NCI-H2107 treated with DMSO at 0.1 percent for 48 hours (cell line): ENCODE measurements around the gene TBC1D3E.
"Not testable (repeated sequence)": the region's sequence is repeated elsewhere in the genome, so short reads cannot be mapped to it uniquely, and the experiment has no call there.

Experiments
- DNase-seq: peaks from one replicate; lab custom pipeline; 2025; ENCODE audit not compliant: unreplicated experiment; lab: John Stamatoyannopoulos, UW

TBC1D3E gene

DNA sequence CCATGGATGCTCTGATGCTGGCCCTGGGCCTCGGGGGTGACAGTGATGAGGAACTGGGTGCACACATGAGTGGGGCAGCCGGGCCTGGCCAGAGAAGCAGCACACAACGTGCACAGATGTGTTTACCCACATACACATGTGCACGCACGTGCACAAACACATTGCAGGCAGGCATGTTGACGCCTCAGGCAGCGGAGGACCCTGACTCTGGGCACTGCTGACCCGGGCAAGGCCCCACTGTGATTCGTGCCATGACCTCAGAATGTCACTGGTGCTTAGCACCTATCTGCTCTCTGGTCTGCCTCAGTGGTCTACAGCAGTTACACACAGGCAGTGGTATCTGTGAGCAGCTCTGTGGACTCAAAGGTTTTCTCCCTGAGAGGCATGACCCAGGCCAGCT lies at the start of gene TBC1D3E:
Gene TBC1D3E (plus strand): TSS at position 301 of the 400 bp plus-strand sequence. CDS start 1,545 bp downstream, outside the sequence.
- not testable (repeated sequence) for DNase-seq

DNA sequence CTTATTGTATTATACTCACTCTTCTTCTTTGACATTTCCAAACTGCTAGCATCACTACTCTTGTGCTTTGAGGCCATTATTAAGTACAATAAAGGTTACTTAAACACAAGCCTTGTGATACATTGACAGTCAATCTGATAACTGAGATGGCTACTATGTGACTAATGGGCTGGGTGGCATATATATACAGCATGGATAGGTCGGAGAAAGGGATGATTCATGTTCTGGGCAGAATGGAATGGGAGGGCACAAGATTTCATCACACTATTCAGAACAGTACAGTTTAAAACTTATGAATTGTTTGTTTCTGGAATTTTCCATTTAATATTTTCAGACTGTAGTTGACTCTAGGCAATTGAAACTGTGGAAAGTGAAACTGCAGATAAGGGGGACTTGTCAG lies 40.4 kb upstream of the TBC1D3E start:
- DNase-seq, result not testable (repeated sequence)

DNA sequence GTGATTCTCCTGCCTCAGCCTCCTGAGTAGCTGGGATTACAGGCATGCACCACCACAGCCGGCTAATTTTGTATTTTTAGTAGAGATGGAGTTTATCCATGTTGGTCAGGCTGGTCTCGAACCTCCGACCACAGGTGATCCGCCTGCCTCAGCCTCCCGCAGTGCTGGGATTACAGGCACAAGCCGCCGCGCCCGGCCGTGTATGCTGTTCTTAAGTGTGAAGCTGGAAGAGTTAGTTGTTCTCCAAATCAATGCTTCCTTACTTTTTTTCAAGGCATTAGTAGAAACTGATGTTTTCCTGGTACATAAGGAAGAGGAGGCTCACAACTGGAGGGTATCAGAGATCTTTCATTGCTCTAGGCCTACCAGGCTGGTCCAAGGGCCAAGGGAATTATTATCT lies 39.6 kb upstream of the TBC1D3E start:
- not testable (repeated sequence) for DNase-seq

DNA sequence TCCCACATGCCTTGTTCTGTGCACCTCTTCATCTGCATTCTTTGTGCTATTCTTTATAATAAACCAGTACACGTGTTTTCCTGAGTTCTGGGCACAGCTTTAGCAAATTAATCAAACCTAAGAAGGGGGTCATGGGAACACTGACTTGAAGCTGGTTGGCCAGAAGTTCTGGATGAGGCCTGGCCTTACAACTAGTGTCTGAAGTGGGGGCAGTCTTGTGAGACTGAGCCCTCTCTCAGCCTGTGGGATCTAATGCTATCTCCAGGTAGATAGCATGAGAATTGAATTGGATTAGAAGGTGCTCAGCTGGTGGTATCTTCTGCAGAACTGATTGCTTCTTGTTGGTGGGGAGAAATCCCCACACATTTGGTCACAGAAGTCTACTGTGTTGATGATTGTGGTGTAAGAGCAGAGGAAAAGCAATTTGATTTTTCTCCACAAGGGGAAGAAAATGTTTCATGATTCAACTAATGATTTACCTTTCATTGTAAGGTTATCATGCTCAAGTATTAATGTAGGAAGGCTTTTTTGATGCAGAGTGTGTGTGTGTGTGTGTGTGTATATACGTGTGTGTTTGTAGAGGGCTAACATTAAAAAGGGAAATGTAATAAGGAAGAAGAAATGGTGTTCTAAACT lies 33.6 kb upstream of the TBC1D3E start:
- DNase-seq, result not testable (repeated sequence)

DNA sequence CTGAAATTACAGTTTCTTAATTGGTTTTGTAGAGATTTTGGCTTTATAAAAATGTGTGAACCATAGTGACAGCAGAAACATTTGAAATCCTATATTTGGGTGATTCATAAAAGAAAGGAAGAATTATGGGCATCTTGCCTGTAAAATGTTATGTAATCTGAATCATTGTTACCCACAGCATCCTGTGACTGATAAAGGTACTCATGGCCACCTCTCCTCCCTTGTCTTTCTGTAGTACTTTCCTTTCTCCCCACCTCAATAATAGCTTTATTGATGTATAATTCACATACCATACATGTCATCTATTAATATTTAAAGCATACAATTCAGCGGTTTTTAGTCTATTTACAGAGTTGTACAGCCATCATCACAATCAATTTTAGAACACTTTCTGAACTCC lies 28.5 kb upstream of the TBC1D3E start:
- not testable (repeated sequence) for DNase-seq

DNA sequence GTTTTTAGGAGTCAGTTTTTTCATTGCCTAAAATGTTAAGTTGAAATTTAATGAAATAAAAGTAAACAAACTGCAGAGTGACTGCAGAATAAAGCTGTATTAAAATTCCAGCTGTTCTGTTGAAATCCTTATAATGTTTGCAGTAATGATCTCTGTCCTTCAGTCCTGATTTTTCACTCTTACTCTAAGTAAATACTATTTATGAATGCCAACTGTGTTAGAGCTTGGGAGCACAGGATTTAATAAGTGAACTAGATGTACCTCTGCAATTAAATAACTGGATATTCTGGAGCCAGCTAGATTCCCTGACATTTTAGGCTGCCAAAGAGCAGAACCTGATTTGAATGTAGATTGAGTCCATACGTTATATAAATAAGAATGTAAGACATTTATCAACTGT lies 7.9 kb upstream of the TBC1D3E start:
- not testable (repeated sequence) for DNase-seq

DNA sequence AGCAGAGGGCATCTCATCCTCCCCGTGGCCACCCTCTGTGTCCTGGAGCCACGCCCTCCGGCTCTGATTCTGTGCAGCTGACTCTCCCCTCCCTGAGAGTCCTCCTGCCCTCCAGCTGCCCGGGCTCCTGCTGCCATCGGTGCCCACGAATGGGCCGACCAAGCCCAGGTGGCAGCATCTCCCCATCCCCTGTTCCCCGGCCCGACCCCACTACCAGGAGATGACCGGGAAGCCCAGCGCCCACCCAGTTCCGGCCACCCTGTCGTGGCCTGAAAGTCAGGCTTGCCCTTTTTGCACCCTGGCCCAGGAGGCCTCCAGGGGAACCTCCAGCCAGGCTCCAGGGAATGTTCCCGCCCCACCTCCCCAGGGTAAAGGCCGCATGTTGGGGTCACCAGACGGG lies 7.1 kb downstream of the TBC1D3E start:
- not testable (repeated sequence) for DNase-seq
